HG03565 (cell line): Measurements from ENCODE around the gene PTPRN2.
"Not testable (repeated sequence)": the region's sequence is repeated elsewhere in the genome, so short reads cannot be mapped to it uniquely, and the experiment has no call there.

Experiments
- ATAC-seq: cut with Tn5 transposase; IDR thresholded peaks from one replicate; pipeline ENCODE4 v1.9.1; 2021; ENCODE audit warnings: mild to moderate bottlenecking, moderate library complexity; ENCODE audit not compliant: unreplicated experiment

PTPRN2 gene

DNA sequence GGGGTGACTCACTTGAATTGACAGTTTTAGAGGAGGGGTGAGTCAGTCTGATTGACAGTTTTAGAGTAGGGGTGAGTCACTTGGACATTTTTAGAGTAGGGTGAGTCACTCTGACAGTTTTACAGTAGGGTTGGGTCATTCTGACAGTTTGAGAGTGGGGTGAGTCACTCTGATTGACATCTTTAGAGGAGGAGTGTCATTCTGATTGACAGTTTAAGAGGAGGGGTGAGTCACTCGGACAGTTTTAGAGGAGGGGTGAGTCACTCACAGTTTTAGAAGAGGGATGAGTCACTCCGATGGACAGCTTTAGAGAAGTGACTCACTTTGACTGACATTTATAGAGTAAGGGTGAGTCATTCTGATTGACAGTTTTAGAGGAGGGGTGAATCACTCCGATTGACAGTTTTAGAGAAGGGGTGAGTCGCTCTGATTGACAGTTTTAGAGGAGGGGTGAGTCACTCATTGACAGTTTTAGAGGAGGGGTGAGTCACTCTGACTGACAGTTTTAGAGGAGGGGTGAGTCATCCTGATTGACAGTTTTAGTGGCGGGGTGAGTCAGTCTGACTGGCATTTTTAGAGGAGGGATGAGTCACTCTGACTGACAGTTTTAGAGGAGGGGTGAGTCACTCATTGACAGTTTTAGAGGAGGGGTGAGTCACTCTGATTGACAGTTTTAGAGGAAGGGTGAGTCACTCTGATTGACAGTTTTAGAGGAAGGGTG, 655.0 kb downstream of the PTPRN2 start:
- no peak for ATAC-seq

DNA sequence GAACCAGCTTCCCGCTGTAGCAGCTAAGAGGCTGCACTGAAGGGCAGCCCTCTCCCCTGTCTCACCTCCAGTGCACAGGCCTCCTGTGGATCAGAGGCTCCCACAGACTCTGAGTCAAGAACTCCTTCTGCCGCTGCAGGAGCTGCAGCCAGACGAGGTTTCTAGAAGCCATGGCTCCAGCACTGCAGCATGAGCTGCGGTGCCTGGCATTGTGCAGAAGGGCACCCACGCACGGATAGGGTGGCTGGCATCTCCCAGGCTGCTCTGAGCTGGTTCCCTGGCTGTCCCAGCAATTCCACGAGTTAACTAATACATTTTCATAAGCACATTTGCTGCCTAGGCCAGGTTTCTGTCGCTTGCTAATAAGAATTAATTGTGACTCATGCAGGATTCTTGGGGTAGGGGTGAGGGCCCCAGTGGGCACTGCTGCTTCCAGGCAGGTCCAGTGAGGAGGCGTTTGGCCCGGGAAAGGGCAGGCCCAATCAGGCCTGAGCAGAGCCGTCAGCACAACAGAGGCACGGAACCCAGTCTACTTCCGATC, 656.6 kb downstream of the PTPRN2 start:
- no peak for ATAC-seq

DNA sequence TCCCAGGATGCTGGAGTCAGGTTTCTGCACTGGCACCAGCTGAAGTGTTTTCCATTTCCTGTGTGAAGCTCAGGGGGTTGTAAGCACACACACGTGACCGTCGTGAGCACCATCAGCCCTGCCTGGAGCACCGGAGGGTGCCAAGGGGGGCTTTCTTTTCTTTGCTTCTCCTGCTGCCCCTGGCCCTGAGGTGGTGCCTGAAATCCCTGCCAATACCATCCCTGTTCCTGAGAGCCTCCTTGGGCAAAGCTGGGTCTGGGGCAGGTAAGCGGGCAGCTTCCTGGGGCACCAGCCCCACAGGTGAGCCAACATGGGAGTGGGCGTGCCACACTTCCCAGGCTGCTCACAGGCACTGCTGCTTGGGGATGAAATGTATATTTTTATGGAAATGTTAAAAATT, 657.2 kb downstream of the PTPRN2 start:
- ATAC-seq = no peak

DNA sequence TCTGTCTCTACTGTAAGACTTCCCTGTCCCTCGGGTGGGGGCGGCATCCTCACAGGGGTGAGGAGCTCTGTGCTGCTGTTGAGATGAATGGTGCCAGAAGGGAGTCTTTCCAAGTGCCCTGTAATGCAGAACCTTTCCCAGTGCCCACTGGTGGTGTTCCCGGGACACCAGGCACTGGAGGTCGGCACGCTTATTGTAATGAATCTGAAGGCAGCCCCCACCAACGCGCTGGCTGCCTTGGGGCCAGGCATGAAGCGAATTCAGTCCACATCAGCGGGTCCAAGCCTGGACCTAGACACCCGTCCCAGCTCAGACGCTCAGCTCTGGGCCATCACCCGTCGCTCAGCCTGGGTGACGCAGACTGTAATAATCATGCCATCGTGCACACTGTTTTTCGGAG, 658.0 kb downstream of the PTPRN2 start:
- ATAC-seq = no peak

DNA sequence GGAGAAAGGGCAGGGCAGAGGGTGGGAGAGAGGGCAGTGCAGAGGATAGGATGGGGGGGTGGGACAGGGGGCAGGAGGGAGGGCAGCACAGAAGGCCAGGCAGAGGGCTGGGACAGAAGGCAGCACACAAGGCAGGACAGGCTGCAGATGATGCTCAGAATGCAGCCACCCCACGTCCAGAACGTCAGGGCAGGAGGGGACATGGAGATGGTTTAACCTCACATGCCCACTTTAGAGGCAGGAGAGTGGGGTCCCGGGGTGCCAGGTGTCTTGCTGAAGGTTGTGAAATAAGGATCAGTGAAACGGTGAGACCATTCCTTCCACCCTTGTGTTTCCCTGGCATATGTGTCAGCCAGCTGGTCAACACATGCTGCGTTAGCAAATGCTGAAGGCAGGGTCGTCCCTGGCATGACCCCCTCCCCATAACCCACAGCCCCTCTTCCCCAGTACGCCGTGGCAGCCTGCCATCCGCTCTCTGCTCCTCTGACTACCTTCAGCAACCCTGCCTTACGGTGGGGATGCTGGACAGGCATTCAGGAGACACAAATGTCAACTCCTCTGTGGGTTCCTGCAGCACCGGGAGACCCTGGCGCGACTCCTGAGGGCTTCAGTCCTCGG, 658.7 kb downstream of the PTPRN2 start:
- ATAC-seq = no peak

DNA sequence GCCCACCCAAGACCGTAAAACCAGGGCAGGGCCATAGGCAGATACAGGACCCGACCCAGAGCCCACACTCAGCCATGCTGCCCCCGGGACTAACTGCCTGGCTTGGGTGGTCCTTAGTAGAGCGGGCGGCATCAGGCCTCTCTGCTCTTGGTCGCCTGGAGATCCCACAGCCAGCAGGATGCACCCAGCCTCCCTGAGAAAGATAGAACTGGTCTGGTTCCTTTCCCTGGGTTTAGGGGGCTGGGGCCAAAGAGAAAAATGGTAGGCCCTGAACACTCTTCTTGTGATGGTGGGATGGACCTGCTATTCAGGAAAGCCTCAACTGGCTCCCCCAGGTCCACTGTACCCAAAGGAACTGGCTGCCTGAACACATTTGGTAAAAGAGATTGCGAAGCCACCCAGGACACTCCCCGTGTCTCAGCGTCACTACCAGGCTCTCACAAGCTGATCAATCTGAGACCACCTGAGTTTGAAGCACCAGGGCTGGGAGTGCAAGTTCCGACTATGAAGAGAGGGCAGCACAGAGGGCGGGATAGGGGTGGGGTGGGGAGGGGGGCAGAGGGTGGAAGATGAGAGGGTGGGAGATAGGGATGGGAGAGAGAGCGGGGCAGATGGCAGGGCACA, 659.3 kb downstream of the PTPRN2 start:
- no peak for ATAC-seq

DNA sequence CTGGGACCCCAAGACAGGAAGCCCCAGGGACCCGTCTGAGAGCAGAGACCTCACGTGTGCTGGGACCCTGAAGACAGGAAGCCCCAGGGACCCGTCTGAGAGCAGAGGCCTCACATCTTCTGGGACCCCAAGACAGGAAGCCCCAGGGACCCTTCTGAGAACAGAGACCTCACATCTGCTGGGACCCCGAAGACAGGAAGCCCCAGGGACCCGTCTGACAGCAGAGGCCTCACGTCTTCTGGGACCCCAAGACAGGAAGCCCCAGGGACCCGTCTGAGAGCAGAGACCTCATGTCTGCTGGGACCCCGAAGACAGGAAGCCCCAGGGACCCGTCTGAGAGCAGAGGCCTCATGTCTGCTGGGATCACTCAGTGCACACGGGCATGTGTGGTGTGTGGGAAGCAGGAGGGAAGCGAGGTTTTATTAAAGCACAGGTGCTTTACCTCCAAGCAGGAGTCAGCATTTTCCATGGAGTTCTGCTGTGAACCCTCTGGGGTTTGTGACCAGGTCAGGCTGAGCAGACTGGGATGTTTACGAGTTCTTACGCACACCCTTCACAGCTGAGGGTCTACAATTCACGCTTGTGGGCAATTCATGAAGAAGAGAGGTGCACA, 660.2 kb downstream of the PTPRN2 start:
- ATAC-seq = no peak

DNA sequence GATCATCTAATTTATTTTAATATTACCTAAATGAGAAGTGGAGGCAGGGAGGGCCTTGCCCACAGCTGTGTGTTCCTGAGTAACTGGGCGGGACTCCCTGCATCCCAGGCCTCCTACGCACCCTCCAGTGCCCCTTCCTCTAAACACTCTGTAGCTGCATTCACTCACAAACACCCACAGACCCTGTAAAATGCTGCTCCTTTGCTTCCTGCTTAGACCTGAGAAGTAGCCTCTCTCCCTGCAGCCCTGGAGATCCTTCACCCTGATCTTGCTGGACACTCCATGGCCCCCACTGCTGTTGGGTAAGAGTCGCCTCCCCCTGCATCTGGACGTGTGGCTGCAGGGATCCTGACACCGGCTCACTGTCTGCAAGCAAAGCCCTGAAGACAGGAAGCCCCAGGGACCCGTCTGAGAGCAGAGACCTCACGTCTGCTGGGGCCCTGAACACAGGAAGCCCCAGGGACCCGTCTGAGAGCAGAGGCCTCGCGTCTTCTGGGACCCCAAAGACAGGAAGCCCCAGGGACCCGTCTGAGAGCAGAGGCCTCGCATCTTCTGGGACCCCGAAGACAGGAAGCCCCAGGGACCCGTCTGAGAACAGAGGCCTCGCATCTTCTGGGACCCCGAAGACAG, 661.0 kb downstream of the PTPRN2 start:
- no peak for ATAC-seq

DNA sequence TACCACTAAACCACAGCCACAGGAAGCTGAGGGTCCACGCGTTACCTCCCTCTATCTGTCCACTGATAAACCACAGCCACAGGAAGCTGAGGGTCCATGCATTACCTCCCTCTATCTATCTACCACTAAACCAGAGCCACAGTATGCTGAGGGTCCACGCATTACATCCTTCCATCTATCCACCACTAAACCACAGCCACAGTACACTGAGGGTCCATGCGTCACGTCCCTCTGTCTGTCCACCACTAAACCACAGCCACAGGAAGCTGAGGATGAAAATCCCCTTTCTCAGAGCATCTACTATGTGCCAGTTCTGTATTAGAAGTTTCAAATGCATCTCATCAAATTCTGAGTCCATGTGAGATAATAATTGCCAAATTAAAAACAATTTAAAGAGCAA, 661.5 kb downstream of the PTPRN2 start:
- ATAC-seq = no peak

DNA sequence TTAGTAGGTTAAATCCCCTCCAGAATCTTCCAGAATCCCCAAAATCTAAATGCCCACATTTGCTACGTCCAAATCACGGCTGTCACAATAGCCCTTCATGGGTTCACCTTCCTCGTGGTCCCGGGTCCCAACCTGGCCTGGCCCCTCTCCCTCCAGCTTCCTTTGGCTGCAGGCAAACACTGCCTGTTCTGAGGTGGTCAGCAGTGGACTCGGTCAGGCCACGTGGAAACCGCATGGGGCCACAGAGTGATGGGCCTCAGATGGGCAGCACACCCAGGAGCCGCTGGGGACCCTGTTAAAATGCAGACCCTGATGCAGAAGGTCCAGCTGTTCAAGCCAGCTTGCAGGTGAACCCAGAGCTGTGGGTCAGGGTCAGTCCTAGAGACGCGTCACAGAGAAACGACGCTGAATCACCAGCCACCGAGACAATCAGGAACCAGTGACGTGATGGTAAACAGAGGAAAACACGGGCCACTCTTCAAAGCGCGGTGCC, 662.2 kb downstream of the PTPRN2 start:
- no peak for ATAC-seq

DNA sequence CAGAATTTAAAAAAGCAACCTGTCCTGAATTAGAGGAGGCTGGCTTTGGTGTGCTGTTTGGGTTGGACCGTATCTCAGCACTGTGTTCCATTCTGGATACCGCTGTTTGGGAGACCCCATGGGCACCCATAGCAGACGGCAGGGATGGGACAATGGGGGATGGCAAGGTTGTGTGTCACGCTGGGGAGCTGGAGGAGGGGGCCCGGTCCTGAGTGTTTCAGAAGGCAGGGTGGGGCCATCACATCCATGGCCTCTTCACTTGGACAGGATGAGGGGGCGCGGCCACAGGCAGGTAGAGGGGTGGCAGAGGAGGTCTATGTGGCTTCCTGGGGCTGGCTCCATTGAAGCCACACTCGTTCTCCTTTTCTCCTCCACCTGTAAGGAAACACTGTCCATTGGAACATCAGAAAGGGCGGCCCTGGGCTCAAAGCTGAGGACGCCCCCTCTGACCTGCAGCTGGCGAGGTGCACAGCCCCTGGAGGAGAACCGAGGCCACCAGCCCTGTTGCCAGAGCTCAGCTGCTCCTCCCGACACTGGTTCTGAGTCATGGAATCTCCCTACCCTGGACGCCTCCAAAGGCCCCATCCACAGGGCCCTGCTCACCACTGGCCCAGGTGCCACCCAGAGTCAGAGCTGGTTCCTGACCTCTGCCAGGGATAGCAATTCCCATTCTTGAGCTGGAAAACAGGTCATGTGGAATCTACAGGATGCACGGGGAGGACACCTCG, 663.6 kb downstream of the PTPRN2 start:
- ATAC-seq = no peak

DNA sequence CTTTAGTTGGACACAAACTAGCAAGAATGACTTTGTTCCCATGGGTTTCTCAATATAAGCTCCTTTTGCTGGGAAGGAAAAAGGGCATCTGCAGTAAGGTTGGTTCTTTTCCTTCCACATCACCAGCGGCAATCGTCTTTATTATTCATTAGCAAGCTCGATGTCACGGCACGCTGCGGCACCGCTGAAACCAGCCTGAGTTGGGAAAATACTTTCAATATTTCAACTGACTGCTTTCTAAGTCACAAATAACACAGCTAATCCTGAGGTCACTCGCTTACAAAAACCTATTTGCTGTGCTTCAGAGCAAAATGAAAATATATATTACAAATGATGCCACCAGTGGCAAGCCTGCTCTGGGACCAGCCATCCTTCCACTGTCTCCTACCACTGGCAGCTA, 665.0 kb downstream of the PTPRN2 start:
- no peak for ATAC-seq

DNA sequence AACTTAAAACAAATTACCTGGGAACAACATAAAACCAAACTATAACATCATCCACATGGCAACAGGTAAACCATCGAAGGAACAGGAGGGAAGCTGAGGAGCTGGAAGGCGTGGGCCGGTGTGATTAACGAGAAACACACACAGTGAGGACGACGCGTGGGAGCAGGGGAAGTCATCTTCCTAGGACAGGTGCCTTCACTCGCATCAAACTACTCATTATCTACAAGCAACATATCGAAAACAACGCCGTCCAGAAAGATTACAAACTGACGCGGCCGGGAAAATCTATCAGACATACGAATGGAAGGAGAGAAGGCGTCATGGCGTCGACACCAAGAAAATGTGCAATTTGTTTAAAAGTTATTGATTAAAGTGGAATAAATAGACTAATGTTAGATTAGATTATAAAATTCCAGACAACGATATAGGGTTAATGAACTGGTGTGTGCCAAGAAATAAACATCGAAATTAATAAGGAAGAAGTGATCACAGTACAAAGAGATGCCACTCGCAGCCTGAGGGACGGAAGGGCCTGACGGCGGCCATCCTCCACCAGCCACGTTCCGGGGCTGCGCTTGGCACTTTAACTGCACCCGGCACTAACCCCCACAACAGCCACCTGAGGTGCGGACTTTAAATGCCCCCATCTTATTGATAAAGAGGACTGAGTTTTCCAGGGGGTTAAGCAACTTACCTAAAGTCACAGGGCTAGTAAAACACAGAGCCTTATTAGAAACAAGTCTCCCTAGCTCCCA, 669.1 kb downstream of the PTPRN2 start:
- no peak for ATAC-seq

DNA sequence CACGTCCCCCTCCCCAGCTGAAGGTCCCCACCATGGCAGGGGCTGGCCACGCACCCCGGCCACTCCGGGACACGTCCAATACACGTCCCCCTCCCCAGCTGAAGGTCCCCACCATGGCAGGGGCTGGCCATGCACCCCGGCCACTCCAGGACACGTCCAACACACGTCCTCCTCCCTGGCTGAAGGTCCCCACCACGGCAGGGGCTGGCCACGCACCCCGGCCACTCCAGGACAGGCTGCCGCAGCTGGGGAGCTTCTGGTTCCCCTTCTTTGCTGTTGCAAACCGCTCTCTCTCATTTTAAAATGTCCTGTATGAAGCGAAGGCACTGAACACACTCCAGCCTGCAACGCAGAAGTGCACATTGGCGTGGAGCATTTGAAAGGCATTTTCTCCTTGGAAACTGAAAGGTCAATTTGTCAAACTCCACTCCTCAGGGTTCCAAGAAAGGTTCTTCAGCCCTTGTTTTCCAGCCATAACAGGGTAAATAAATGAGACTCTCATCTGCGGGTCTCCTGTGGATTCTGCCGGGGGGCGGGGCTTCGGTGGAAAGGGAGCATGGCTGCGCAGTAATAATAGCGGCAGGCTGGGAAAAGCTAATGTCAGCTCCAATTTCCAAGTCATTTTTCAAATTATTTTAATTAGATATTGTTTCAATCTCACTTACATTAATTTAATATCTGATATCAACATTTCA, 670.5 kb downstream of the PTPRN2 start:
- no peak for ATAC-seq

DNA sequence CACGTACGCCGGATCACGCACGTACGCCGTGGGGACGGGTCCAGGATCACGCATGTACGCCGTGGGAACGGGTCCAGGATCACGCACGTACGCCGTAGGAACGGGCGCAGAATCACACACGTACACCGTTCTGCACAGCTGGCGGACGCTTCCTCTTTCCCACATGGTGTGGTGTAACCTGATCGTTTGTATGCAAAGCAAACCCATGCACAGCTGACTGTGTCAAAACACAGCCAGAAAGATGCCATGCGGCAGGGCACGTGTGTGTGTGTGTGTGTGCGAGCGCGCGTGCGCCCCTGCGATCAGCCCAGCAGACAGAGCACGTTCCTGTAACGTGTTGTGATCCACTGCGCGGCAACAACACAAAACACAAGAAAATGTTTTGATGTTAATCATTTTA, 677.2 kb downstream of the PTPRN2 start:
- ATAC-seq = no peak

DNA sequence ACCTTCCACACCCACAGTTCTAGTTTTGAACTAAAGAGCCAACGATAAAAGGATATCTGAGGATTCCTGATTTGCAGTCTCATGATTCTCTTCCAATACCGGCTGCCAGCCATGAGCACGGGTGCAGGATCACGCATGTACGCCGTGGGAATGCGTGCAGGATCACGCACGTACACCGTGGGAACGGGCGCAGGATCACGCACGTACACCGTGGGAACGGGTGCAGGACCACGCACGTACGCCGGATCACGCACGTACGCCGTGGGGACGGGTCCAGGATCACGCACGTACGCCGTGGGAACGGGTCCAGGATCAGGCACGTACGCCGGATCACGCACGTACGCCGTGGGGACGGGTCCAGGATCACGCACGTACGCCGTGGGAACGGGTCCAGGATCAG, 677.6 kb downstream of the PTPRN2 start:
- not testable (repeated sequence) for ATAC-seq

DNA sequence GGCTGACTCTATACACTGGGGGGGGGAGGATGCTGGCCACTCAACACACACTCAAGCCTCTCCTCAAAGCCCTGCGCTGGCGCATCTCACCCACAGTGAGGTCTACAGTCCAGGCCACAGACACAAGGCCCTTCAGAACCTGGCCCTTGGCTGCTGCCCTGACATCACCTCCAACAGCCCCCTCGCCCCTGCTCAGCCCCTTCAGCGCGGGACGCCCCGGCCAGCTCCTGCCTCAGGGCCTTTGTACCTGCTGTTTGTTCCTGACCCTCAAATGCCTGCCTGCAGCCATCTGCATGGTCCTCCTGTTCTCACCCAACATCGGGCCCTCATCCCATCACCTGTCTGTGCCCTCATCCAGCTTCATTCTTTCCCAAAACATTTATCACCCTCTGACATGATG, 678.3 kb downstream of the PTPRN2 start:
- no peak for ATAC-seq

DNA sequence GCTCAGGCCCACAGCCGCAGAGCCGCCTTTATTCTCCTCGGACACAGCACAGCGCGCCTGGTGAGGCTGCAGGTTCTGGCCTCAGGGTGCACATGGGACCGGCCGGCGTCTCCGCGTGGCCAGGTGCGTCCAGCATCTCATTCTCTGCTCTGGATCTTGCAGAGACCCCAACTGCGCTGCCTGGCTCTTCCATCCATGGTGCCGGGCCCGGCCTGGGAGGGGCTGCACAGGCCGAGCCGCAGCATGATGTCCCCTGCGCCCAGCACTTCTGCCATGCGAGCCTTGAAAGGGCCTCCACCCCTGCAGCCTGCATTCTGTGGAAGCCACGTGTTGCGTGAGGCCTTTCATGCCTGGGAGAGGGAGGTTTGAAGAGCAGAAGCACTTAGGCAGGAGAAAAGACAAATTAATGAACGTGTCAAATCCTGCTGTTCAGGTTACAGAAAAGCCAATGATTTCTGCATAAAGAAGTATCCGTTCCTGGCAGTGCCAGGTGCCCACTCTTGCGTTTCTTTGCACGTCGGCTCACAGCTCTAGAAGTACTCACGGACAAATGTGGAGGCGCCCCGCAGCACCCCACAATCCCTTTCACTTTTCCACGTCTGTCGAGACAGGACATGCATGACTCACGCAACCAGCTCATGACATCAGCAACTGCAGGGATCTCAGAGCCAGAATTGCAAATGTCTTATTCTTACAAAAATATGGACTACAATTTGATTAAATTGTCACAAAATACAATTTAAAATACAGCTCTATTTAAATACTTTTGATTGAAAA, 679.4 kb downstream of the PTPRN2 start:
- ATAC-seq = no peak
